GM13976 (cell line): ENCODE measurements around the gene MCRIP1.

Experiments
- DNase-seq: peaks from one replicate; pipeline ENCODE4 v3.0.0; 2012; ENCODE audit warnings: low spot score
- in situ Hi-C: fragments of 300-500 bp; cut with MboI; formaldehyde crosslinking; loops from one replicate; pipeline ENCODE4 v1.12.0; 2022; ENCODE audit warnings: low sequenced_read_pairs, mixed read lengths, inconsistent platforms; ENCODE audit not compliant: unreplicated experiment
- TF ChIP-seq, protein P1 (sequence below): IDR thresholded peaks from 2 replicates; pipeline ENCODE4 v1.5.1; 2012; ENCODE audit warnings: borderline replicate concordance, mild to moderate bottlenecking; ENCODE audit not compliant: insufficient read depth; ENCODE audit errors: extremely low read depth, missing control alignments, control extremely low read depth

MCRIP1 gene

DNA sequence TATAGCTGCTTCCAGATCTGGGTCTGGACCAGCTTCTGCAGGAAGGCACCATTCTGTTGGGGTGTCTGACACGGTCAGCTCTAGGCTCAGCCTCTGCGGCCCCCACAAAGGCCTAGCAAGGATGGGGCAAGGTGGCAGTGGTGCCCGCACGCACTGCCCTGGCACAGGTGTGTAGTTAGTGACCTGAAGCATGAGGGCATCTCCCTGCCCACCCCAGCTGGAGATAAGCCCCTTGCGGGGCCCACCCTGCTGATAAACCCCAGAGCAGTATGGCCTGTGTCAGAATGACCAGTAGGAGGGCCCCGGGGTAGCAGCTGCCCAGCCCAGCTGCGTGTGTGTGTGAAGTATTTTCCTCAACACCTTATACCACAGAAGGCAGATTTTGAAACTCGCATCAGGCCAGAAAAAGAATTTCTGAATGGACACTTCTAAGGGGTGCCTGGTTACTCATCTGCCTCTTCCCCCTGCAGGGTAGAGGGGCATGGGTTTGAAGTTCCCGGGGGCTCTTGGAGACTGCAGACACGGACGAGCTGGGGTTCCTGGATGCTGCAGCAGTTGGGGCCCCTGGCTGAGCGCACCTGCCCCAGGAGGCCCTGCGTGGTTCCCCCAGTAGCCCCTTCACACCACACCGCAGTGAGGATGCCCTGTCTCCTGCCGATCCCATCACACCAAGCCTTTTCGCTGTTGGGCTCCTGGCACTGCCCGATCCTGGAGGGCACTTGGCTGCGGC lies 33.5 kb upstream of the MCRIP1 start:
- no peak for DNase-seq
- TF ChIP-seq, protein P1, sequence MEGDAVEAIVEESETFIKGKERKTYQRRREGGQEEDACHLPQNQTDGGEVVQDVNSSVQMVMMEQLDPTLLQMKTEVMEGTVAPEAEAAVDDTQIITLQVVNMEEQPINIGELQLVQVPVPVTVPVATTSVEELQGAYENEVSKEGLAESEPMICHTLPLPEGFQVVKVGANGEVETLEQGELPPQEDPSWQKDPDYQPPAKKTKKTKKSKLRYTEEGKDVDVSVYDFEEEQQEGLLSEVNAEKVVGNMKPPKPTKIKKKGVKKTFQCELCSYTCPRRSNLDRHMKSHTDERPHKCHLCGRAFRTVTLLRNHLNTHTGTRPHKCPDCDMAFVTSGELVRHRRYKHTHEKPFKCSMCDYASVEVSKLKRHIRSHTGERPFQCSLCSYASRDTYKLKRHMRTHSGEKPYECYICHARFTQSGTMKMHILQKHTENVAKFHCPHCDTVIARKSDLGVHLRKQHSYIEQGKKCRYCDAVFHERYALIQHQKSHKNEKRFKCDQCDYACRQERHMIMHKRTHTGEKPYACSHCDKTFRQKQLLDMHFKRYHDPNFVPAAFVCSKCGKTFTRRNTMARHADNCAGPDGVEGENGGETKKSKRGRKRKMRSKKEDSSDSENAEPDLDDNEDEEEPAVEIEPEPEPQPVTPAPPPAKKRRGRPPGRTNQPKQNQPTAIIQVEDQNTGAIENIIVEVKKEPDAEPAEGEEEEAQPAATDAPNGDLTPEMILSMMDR, result no peak
- in situ Hi-C loops, result no loop called here

GRCh38 chr17:81865733-81866439 lies 32.8 kb upstream of the MCRIP1 start:
- DNase-seq, result no peak
- TF ChIP-seq, protein P1, result no peak
- in situ Hi-C loops, result no loop called here

DNA sequence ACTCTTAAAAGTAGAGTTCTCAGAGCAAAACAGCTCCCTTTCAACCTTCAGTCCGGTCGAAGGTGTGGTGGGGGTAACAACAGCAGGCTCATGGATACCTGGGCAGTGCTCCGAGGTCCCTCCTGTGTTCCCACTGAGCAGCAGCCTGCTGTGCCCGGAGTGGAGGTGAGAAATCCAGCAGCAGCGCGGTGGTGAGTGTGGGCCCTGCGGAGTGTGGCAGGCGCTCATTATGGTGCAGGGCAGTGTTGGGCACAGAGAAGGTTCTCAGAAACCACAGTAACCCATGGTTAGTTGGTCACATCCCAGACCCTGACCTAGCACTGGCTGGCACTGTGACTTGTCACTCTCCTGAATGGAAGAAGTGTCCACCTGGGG lies 32.3 kb upstream of the MCRIP1 start:
- no peak for DNase-seq
- TF ChIP-seq, protein P1, result no peak
- in situ Hi-C loops, result no loop called here

GRCh38 chr17:81863833-81864768 lies 31.0 kb upstream of the MCRIP1 start:
- no peak for DNase-seq

GRCh38 chr17:81863123-81863675 lies 30.1 kb upstream of the MCRIP1 start:
- DNase-seq, result no peak
- in situ Hi-C loops, result no loop called here
- TF ChIP-seq, protein P1, result no peak

More at GRCh38 chr17:81863833-81864768, 31.0 kb upstream of the MCRIP1 start:
- in situ Hi-C loops, result no loop called here
- TF ChIP-seq, protein P1, result no peak
